Endothelial cell of umbilical vein (primary cell): ENCODE measurements around the gene SFMBT2. TPM values are rescaled to one million over a fixed set of nuclear protein-coding genes. Genes with fewer than 3 reads are reported as not detected.

Experiments
- BruUV-seq: library from RNA; stranded (reverse); fragments of 400-500 nt; replicated peaks from 2 replicates; lab custom pipeline; 2021; lab: Mats Ljungman, UMichigan
- CTCF ChIA-PET: fragments of 300-600, 350-600 bp; sonication (Branson Sonifier 250); formaldehyde crosslinking; loops from one replicate; lab custom pipeline; 2021; ENCODE audit warnings: antibody characterized with exemption, inconsistent platforms; lab: Charles Lee
- POLR2A ChIA-PET: fragments of 300-600, 350-600 bp; sonication (Branson Sonifier 250); formaldehyde crosslinking; loops from one replicate; lab custom pipeline; 2021; ENCODE audit warnings: antibody characterized with exemption, inconsistent platforms; lab: Charles Lee
- DNase-seq: peaks from one replicate; pipeline ENCODE4 v3.0.0-alpha.2; 2011; ENCODE audit warnings: low read depth, low spot score
- FAIRE-seq: peaks from 2 replicates; lab custom pipeline; 2011; peaks lifted over from hg19 to GRCh38; lab: Jason Lieb, UNC
- H2AFZ ChIP-seq: 2 replicates; pipeline ENCODE4 v1.6.0; 2012; ENCODE audit warnings: low read depth, low read length, control low read depth, inconsistent platforms
- H3K27ac ChIP-seq: 2 replicates; pipeline ENCODE4 v1.5.1; 2011; ENCODE audit warnings: low read depth, mild to moderate bottlenecking, control low read depth, low read length, moderate library complexity; ENCODE audit not compliant: insufficient read depth
- H3K27me3 ChIP-seq, 2 experiments: 2 replicates each; pipeline versions ENCODE4 v1.6.0 to v1.6.1; 2011; ENCODE audit warnings: low read length in 2 of 2, mixed read lengths in 1 of 2; ENCODE audit not compliant: control insufficient read depth in 2 of 2, insufficient read depth in 2 of 2
- H3K36me3 ChIP-seq, 2 experiments: 2 replicates in 1 of 2; 3 replicates in 1 of 2; pipeline ENCODE4 v1.5.1; 2011; ENCODE audit warnings: low read length in 2 of 2, mild to moderate bottlenecking in 1 of 2, moderate library complexity in 1 of 2; ENCODE audit not compliant: control insufficient read depth in 2 of 2, insufficient read depth in 2 of 2; ENCODE audit errors: extremely low read depth in 1 of 2
- H3K4me1 ChIP-seq: 3 replicates; pipeline ENCODE4 v1.5.1; 2011; ENCODE audit warnings: mild to moderate bottlenecking, low read length; ENCODE audit not compliant: control insufficient read depth, insufficient read depth; ENCODE audit errors: extremely low read depth
- H3K4me2 ChIP-seq: 2 replicates; pipeline ENCODE4 v1.6.1; 2011; ENCODE audit warnings: low read length, control low read depth, mixed read lengths; ENCODE audit not compliant: insufficient read depth
- H3K4me3 ChIP-seq, 3 experiments: fragments of 200-600 bp in 1 of 3; sonication (generic), shearing (Covaris generic) in 1 of 3; replicated peaks in 1 of 3; 2 replicates each; pipeline ENCODE4 v1.5.1; 2011 to 2016; ENCODE audit warnings: control low read depth in 3 of 3, low read length in 3 of 3, mild to moderate bottlenecking in 2 of 3, inconsistent platforms in 1 of 3, low read depth in 1 of 3, moderate library complexity in 1 of 3; ENCODE audit not compliant: insufficient read depth in 1 of 3
- H3K79me2 ChIP-seq: 2 replicates; pipeline ENCODE4 v1.6.0; 2012; ENCODE audit warnings: low read length, inconsistent platforms; ENCODE audit not compliant: control insufficient read depth, insufficient read depth
- H3K9ac ChIP-seq: replicated peaks from 2 replicates; pipeline ENCODE3; 2011; ENCODE audit warnings: low read length, control low read depth; ENCODE audit not compliant: insufficient read depth; ENCODE audit errors: extremely low read depth
- H3K9me1 ChIP-seq: replicated peaks from 3 replicates; pipeline ENCODE4 v1.6.0; 2011; ENCODE audit warnings: mild to moderate bottlenecking, low read length; ENCODE audit not compliant: control insufficient read depth, insufficient read depth; ENCODE audit errors: extremely low read depth
- H3K9me3 ChIP-seq: replicated peaks from 2 replicates; pipeline ENCODE4 v1.5.1; 2012; ENCODE audit warnings: low read length, inconsistent platforms; ENCODE audit not compliant: control insufficient read depth, insufficient read depth
- H4K20me1 ChIP-seq: replicated peaks from 2 replicates; pipeline ENCODE3; 2011; ENCODE audit warnings: mild to moderate bottlenecking, low read length; ENCODE audit not compliant: control insufficient read depth, insufficient read depth; ENCODE audit errors: extremely low read depth
- EZH2 ChIP-seq: IDR thresholded peaks from 2 replicates; pipeline ENCODE4 v1.6.1; 2012; ENCODE audit warnings: borderline replicate concordance, low read depth, mild to moderate bottlenecking, moderate library complexity, low read length, inconsistent platforms; ENCODE audit not compliant: severe bottlenecking
- FOS ChIP-seq: IDR thresholded peaks from 2 replicates; pipeline ENCODE4 v1.6.1; 2011; ENCODE audit warnings: mild to moderate bottlenecking, low read length, moderate library complexity, borderline replicate concordance; ENCODE audit not compliant: insufficient read depth
- GATA2 ChIP-seq: IDR thresholded peaks from 2 replicates; pipeline ENCODE4 v1.7.0; 2011; ENCODE audit warnings: low read depth, mild to moderate bottlenecking, moderate library complexity, mixed read lengths, low read length; ENCODE audit not compliant: insufficient read length, insufficient read depth
- JUN ChIP-seq: IDR thresholded peaks from 2 replicates; pipeline ENCODE4 v1.6.1; 2011; ENCODE audit warnings: borderline replicate concordance, low read depth; ENCODE audit not compliant: insufficient read length, insufficient read depth
- MYC ChIP-seq: IDR thresholded peaks from one replicate; pipeline ENCODE4 v1.6.1; 2011; ENCODE audit warnings: mild to moderate bottlenecking, low read depth, low read length
- POLR2A ChIP-seq: IDR thresholded peaks from 2 replicates; pipeline ENCODE4 v1.6.1; 2012; ENCODE audit warnings: low read depth, mild to moderate bottlenecking, control low read depth, low read length
- POLR2AphosphoS5 ChIP-seq: IDR thresholded peaks from 2 replicates; pipeline ENCODE4 v1.6.1; 2012; ENCODE audit warnings: low read depth, mild to moderate bottlenecking, control low read depth, low read length, moderate library complexity; ENCODE audit not compliant: insufficient read depth
- dilution Hi-C: fragments of 300-500 bp; cut with MboI; formaldehyde crosslinking; loops from one replicate; pipeline ENCODE4 v1.15.0; 2019; ENCODE audit warnings: low sequenced_read_pairs; ENCODE audit not compliant: extremely low pct_ligation_motif_present
- intact Hi-C: fragments of 100-400 bp; cut with micrococcal nuclease; formaldehyde crosslinking; loops from one replicate; pipeline ENCODE4 v1.10.0; 2022
- polyA plus RNA-seq, 4 experiments: library from polyadenylated mRNA; depleted of rRNA in 3 of 4; stranded (reverse) in 3 of 4; unstranded in 1 of 4; fragments of >200 nt; gene quantifications; 2 replicates each; pipeline versions ENCODE4 v1.2.1 to v1.2.3, GENCODE V29; 2011 to 2012; ENCODE audit warnings: missing spikeins in 1 of 4
- total RNA-seq: library from RNA; stranded (reverse); gene quantifications from 2 replicates; pipeline ENCODE4 v1.2.3, GENCODE V29; 2021
- TF ChIP-seq, protein P1 (sequence below): IDR thresholded peaks from 2 replicates; pipeline ENCODE4 v1.6.1; 2011; ENCODE audit not compliant: insufficient read depth, insufficient read length
- TF ChIP-seq, protein P2 (sequence below), 2 donors: IDR thresholded peaks; 1 replicate in 1 of 2; 2 replicates in 1 of 2; pipeline ENCODE4 v1.5.1; 2011; ENCODE audit warnings: low read length in 2 of 2, mild to moderate bottlenecking in 2 of 2, moderate library complexity in 2 of 2, control low read depth in 1 of 2, inconsistent platforms in 1 of 2, low read depth in 1 of 2; ENCODE audit not compliant: insufficient read depth in 1 of 2; ENCODE audit errors: extremely low read depth in 1 of 2

SFMBT2 gene
- total and polyA plus RNA-seq, 2 donors (not counting 3 experiments of a cell fraction or from before 2014, with no cell fraction given) = 0.14 to 0.64 TPM

DNA sequence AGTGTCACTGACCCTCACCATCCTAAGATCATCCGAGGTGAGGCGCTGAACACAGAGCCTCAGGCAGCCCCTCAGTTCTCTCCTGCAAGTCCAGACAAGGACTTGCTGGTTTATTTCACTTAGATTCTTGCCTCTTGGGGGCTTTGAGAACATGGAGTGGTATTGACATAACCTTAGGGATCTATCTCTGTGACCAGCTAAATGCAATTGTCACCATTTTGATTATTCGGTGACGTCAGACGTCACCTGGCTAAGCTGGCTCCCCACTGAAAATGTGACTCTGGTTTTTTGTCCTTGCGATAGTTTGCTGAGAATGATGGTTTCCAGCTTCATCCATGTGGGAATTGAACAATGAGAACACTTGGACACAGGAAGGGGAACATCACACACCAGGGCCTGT, 49.2 kb upstream of the SFMBT2 start:
- H3K36me3 ChIP-seq = no peaks in the 10 kb centered on the region
- H3K9me3 ChIP-seq = no peaks in the 10 kb centered on the region
- FAIRE-seq = no peak
- no peaks in the 10 kb centered on the region for H3K4me1 ChIP-seq
- no peak for DNase-seq
- POLR2A ChIA-PET = no interaction called here
- H3K9me1 ChIP-seq = no peaks in the 10 kb centered on the region
- no peaks in the 10 kb centered on the region for H3K79me2 ChIP-seq
- dilution Hi-C loops (no loop called here), intact Hi-C loops (no loop called here)
- no peaks in the 10 kb centered on the region for H4K20me1 ChIP-seq
- no peak overlapping the region for H2AFZ ChIP-seq
- no peak overlapping the region for H3K4me3 ChIP-seq
- H3K4me2 ChIP-seq = no peak overlapping the region
- H3K27ac ChIP-seq = no peak overlapping the region
- TF ChIP-seq POLR2AphosphoS5 = no peak
- TF ChIP-seq, protein P1, sequence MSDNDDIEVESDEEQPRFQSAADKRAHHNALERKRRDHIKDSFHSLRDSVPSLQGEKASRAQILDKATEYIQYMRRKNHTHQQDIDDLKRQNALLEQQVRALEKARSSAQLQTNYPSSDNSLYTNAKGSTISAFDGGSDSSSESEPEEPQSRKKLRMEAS = no peak
- no peak for TF ChIP-seq EZH2
- TF ChIP-seq FOS = no peak
- no peak for TF ChIP-seq GATA2
- TF ChIP-seq MYC = no peak
- TF ChIP-seq, protein P2, sequence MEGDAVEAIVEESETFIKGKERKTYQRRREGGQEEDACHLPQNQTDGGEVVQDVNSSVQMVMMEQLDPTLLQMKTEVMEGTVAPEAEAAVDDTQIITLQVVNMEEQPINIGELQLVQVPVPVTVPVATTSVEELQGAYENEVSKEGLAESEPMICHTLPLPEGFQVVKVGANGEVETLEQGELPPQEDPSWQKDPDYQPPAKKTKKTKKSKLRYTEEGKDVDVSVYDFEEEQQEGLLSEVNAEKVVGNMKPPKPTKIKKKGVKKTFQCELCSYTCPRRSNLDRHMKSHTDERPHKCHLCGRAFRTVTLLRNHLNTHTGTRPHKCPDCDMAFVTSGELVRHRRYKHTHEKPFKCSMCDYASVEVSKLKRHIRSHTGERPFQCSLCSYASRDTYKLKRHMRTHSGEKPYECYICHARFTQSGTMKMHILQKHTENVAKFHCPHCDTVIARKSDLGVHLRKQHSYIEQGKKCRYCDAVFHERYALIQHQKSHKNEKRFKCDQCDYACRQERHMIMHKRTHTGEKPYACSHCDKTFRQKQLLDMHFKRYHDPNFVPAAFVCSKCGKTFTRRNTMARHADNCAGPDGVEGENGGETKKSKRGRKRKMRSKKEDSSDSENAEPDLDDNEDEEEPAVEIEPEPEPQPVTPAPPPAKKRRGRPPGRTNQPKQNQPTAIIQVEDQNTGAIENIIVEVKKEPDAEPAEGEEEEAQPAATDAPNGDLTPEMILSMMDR (IDR thresholded peaks at IDR 0.05; ENCODE audit: extremely low read depth in 1 of 2, insufficient read depth in 1 of 2, low read depth in 1 of 2, low read length in 2 of 2) = no peak
- TF ChIP-seq JUN = no peak
- no peak for TF ChIP-seq POLR2A
- no TSS peak for BruUV-seq
- no peak overlapping the region for H3K9ac ChIP-seq
- CTCF ChIA-PET = no interaction called here
- no peaks in the 10 kb centered on the region for H3K27me3 ChIP-seq
